GM18517 (cell line): ENCODE measurements around the gene AMHR2.
"Not testable (repeated sequence)": the region's sequence is repeated elsewhere in the genome, so short reads cannot be mapped to it uniquely, and the experiment has no call there.

Source experiments
- ATAC-seq: cut with Tn5 transposase; IDR thresholded peaks from one replicate; pipeline ENCODE4 v1.9.1; 2021; ENCODE audit warnings: mild to moderate bottlenecking, moderate library complexity; ENCODE audit not compliant: unreplicated experiment

Gene AMHR2

GRCh38 chr12:53414756-53415417 is 8.8 kb upstream of the AMHR2 start:
- ATAC-seq, result no peak

DNA sequence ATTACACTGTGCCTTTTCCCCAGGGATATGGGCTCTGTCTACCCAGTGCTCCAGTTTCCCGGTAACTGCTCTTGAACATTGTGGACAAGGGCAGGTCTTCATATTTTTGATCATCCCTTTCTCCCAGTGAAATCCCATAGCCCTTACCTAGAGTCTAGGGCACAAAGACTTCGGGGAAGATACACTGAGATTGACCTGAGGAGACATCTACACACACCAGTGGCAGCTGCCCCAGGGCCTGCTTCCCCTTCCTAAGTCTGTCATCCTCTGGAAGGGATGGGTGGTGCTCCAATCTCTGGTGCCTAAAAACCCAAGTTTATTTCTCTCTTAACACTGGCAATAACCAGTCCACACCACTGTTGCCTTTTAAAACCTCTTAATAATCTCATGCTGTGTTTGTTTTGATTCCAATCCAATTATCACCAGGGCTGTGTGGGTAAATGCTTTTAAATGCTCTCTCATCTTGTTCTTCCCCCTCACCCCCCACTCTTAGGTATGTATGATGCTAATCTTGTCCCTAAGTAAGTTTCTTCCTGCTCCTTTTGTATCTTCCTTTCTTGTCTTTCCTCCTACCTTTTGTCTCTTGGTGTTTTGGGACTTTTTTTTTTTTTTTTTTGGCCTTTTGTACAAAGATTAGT is 7.8 kb upstream of the AMHR2 start:
- ATAC-seq, result not testable (repeated sequence)

DNA sequence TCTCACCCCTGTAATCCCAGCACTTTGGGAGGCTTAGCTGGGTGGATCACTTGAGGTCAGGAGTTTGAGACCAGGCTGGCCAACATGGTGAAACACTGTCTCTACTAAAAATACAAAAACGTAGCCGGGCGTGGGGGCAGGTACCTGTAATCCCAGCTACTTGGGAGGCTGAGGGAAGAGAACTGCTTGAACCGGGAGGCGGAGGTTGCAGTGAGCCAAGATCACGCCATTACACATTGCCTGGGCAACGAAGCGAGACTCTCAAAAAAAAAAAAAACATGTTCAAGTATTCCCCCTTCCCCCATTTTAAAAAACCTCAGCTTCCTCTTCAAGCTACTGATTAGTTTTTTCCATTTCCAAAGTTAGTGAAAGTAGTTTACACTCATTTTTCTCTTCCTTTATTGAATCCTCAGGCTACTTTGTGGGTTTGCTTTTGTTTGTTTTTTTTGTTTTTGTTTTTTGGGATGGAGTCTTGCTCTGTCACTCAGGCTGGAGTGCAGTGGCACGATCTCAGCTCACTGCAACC is 6.3 kb upstream of the AMHR2 start:
- not testable (repeated sequence) for ATAC-seq

DNA sequence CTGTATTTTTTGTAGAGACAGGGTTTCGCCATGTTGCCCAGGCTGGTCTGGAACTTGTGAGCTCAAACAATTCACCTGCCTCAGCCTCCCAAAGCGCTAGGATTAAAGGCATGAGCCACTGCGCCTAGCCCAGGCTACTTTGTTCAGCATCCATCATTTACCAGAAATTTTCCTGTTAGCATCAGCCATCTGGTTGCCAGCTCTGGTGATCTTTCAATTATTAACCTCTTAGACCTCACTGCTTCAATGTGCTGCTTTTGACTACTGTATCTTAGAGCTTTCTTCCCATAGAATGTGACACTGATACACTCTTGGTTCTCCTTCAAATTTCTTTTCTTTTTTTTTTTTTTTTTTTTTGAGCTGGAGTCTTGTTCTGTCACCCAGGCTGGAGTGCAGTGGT is 5.4 kb upstream of the AMHR2 start:
- ATAC-seq, result no peak

DNA sequence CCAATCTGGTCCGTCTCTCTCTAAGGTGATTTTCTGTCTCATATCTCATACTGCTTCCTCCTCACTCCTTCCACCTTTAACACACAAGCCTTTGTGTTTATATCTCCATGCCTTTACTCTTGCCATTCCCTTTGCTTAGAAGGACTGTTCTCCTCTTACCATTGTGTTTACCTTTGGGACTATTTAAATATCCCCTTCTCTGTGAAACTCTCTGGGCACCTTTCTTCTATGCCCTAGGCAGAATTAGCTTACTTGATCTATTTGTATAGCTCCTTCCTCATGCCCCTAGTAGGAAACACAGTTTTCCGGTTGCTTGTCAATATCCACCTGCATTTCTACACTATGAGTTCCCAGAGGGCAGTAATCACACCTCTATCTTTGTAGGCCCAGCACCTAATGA is 3.9 kb upstream of the AMHR2 start:
- no peak for ATAC-seq

DNA sequence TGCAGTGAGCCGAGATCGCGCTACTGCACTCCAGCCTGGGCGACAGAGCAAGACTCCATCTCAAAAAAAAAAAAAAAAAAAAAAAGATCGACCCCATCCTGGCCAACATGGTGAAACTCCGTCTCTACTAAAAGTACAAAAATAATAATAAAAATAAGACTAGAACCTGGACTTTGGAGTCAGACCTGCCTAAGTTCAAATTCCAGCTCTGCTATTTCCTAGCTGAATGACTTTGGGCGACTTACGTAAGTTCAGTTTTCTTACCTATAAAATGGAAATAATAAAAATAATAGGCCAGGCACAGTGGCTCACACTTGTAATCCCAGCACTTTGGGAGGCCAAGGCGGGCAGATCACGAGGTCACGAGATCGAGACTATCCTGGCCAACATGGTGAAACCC is 1.4 kb upstream of the AMHR2 start:
- ATAC-seq, result not testable (repeated sequence)

- ATAC-seq, result no peak
Observed at GRCh38 chr12:53424626-53425514, 1.2 kb downstream of the AMHR2 start.

DNA sequence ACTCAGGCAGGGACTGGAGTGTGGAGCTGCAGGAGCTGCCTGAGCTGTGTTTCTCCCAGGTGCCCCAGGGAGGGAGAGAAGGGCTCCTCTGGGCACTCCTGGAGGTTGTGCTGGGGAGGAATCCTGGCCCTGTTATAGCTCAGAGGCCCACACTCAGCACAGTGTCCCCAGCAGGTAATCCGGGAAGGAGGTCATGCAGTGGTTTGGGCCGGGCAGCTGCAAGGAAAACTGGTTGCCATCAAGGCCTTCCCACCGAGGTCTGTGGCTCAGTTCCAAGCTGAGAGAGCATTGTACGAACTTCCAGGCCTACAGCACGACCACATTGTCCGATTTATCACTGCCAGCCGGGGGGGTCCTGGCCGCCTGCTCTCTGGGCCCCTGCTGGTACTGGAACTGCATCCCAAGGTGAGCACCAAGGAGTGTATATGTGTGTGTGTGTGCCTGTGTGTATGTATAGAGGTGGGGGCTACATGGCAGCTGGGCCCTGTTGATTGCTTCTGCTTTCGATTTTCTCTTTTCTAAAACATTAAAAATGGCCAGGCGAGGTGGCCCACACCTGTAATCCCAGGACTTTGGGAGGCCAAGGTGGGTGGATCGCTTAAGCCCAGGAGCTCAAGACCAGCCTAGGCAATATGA is 2.0 kb downstream of the AMHR2 start:
- no peak for ATAC-seq

- ATAC-seq, result no peak
Observed at GRCh38 chr12:53427905-53428594, 4.4 kb downstream of the AMHR2 start.

DNA sequence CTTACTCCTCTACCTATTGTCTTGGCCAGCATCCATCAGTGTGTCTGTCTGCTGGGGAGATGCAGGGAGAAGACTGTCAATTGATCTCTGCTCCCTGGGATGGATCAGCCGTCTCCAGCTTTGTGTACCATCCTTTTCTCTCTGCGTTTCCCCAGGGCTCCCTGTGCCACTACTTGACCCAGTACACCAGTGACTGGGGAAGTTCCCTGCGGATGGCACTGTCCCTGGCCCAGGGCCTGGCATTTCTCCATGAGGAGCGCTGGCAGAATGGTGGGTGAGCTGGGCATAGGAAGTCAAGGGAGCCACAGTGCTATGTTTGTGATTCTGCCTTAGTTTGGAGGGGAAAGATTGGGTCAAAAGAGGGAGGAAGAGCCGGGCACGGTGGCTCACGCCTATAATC is 5.1 kb downstream of the AMHR2 start:
- no peak for ATAC-seq

DNA sequence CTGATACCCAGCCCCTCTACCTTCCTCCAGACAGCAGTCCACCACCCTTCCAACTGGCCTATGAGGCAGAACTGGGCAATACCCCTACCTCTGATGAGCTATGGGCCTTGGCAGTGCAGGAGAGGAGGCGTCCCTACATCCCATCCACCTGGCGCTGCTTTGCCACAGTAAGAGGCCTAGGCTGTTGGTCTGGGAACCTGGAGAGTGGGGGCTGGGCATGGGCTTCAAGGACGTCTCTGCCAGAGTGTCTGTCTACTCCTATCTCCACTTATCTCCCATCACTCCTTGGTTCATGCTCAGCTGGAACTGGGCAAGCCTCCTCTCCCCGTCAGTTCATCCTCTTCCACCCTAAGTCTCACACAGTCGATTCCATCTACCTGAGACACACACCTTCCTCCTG is 6.5 kb downstream of the AMHR2 start:
- ATAC-seq, result no peak

- no peak for ATAC-seq
Observed at GRCh38 chr12:53431187-53431586, 7.5 kb downstream of the AMHR2 start.

GRCh38 chr12:53435326-53435725 is 11.7 kb downstream of the AMHR2 start:
- ATAC-seq, result not testable (repeated sequence)

- not testable (repeated sequence) for ATAC-seq
Observed at GRCh38 chr12:53439582-53439981, 15.9 kb downstream of the AMHR2 start.

DNA sequence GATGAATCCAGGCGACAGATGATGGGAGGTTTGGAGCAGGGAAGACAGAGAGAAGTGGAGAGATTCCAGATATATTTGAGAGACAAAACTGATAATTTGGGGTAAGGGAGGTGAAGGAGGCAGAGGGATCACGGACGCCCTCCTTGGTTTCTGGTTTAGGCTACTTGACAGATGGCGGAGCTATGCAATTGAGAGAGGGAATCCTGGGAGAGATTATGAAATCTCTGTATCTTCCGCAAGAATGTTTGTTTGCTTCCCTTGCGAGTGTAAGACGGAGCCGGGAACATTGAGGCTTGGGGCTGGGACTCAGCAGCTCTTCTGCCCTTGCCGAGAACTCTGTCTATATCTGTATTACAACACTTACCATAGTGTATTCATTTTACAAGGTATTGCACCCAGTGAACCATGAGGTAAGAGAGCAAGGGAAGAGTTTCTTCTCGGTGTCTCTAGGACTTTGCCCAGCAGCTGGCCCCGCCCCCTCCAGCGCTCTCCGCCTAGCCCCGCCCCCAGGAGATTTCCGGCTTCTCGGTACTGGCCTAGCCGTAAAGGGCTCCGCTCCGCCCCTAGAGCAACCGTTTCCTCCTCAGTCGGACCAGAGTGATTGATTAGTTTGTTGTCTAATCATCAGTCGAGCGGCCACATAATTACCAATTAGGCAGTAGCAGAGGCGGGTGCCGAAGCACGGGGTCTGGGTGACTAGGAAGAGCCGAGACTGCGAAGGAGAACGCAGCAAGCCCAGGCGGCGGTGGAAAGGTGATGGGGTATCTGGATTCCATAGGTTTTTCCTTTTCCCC is 17.6 kb downstream of the AMHR2 start, which contains the start of gene PRR13:
Gene PRR13 (plus strand): TSS at position 695 of the 794 bp plus-strand sequence. CDS start 981 bp downstream, outside the sequence.
- ATAC-seq, result peak; percentile 90

DNA sequence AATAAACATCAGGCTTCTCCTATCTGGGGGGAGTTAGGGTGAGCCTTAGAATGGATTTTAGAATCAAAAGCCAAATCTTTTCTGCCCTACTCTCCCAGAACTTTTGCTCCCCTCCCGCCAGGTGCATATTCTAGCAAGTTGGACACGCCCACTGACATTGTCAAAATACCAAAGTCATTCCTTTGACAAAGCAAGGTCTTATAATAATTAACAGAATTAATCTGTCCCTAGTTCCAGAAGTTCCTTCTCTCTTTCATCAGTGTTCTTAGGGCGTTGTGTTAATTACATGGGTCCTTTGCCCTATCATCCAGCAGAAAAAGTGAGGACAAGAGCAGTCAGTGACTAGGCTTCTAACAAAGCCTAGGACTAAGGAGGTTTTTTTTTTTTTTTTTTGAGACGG is 20.3 kb downstream of the AMHR2 start:
- no peak for ATAC-seq

DNA sequence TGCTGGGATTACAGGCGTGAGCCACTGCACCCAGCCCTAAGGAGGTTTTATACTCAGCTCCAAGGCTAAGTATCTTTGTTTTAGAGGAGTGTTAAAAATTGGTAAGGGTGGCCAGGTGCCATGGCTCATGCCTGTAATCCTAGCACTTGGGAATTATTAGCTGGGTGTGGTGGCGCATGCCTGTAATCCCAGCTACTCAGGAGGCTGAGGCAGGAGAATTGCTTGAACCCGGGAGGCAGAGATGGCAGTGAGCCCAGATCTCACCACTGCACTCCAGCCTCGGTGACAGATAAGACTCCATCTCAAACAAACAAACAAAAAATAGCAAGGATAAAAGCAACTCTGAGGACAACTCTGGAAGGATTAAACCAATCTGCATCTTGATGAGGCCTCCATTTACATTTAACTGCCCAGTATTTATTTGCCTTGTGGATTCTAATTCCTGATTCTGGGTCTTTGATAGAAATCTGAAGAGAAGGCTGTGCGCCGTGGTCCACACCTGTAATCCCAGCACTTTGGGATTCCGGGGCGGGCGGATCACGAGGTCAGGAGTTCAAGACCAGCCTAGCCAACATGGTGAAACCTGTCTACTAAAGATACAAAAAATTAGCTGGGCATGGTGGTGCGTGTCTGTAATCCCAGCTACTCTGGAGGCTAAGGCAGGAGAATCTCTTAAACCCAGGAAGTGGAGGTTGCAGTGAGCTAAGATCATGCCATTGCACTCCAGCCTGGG is 21.1 kb downstream of the AMHR2 start:
- ATAC-seq, result not testable (repeated sequence)

DNA sequence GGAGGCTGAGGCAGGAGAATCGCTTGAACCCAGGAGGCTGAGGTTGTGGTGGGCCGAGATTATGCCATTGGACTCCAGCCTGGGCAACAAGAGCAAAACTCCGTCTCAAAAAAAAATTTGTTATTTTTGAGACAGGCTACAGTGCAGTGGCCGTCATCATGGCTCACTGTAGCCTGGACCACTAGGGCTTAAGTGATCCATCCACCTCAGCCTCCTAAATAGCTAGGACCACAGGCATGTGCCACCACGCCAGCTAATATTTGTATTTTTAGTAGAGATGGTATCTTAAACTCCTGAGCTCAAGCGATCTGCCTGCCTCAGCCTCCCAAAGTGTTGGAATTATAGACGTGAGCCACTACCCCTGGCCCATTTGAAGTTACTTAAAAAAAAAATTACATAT is 27.3 kb downstream of the AMHR2 start:
- ATAC-seq, result no peak

DNA sequence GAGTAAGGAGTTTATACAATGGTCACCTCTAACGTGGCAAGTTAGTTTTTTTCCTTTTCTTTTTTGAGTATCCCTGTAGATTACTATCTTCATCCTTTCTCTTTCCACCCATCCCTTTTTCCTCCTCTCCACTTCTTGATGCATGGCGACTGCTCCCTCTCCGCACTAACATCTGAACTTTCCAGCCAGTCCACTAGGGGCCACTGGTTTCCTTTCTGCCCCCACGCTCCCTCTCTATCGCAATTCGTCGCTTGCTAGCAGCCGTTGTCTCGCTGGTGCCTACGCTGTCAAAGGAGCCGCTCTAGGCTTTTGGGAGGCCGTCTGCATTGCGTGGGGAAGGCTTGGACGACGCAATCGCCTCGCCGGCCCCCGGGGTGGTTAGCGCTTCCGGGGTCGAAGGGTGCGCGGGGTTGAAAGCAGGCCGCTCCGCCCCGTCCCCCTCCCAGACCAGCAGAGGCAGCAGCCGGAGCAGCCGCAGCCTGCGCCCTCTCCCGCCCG is 28.1 kb downstream of the AMHR2 start, which contains the start of gene PCBP2:
Gene PCBP2 (plus strand): TSS at position 442 of the 498 bp plus-strand sequence. CDS start 2,699 bp downstream, outside the sequence.
- ATAC-seq, result peak; percentile 96
